ENCODE measurements around the gene FST. TPM values are rescaled to one million over a fixed set of nuclear protein-coding genes. Genes with fewer than 3 reads are reported as not detected.

The FST gene
- total and polyA plus RNA-seq, 2 of the 8 experiments (the other 6 are each of a cell fraction or from before 2014, with no cell fraction given): 16.6 to 17.5 TPM

GRCh38 chr5:53476019-53476418 lies 4.4 kb upstream of the FST start:
- Histone ChIP-seq H3K23ac (ENCODE audit: insufficient read length) (no peak overlapping the region), H2BK5ac (ENCODE audit: low read depth, low read length) (no peak overlapping the region), H3K27ac (ENCODE audit: low read depth, low read length) (no peak overlapping the region), H3K4me2 (ENCODE audit: insufficient read depth in 1 of 2, low read depth in 2 of 2, low read length in 2 of 2) (no peak overlapping the region), H3K4me1 (replicated peaks in 1 of 4; ENCODE audit: control insufficient read depth in 3 of 4, insufficient read depth in 4 of 4, low read length in 3 of 4) (no peaks in the 10 kb centered on the region), H2AFZ (ENCODE audit: low read length) (no peak overlapping the region), H3K56ac (replicated peaks; ENCODE audit: insufficient read length, low read depth, low read length) (no peak overlapping the region), H2BK20ac (ENCODE audit: low read length) (no peak overlapping the region), H2BK120ac (replicated peaks; ENCODE audit: low read depth, low read length) (no peak overlapping the region), H3K79me2 (ENCODE audit: control insufficient read depth in 1 of 2, insufficient read depth in 2 of 2, low read length in 2 of 2) (peaks cover 0 to 4% of the 10 kb centered on the region in 2 experiments; a peak in 2 of 4 replicates), H3K9me3 (ENCODE audit: insufficient read depth in 2 of 2, low read depth in 1 of 2, low read length in 1 of 2) (no peaks in the 10 kb centered on the region), H3K79me1 (ENCODE audit: low read depth, low read length) (no peaks in the 10 kb centered on the region), H3K4ac (replicated peaks; ENCODE audit: insufficient read length, low read depth, low read length) (no peak overlapping the region), H3K36me3 (ENCODE audit: control insufficient read depth in 2 of 4, insufficient read depth in 4 of 4, low read length in 3 of 4) (no peaks in the 10 kb centered on the region), H4K91ac (replicated peaks; ENCODE audit: insufficient read length, low read length) (no peak overlapping the region), H2BK15ac (ENCODE audit: low read length) (no peak overlapping the region), H3K14ac (ENCODE audit: insufficient read length) (no peak overlapping the region), H2AK5ac (ENCODE audit: low read depth, low read length) (no peak overlapping the region), H4K8ac (ENCODE audit: extremely low read depth, insufficient read depth, low read length) (no peak overlapping the region), H3K18ac (ENCODE audit: extremely low read depth, low read length) (no peak overlapping the region), H2BK12ac (ENCODE audit: low read depth, low read length) (no peak overlapping the region), H4K5ac (ENCODE audit: insufficient read length, low read depth, low read length) (no peak overlapping the region), H3K27me3 (replicated peaks in 1 of 4; ENCODE audit: control insufficient read depth in 3 of 4, extremely low read depth in 1 of 4, insufficient read depth in 3 of 4, low read length in 3 of 4) (no peaks in the 10 kb centered on the region), H3K4me3 (ENCODE audit: extremely low read depth in 1 of 4, insufficient read depth in 2 of 4, low read depth in 3 of 4, low read length in 4 of 4) (no peak overlapping the region), H4K20me1 (replicated peaks in 1 of 2; ENCODE audit: control insufficient read depth in 1 of 2, insufficient read depth in 2 of 2, low read length in 2 of 2) (no peaks in the 10 kb centered on the region), H3K9ac (replicated peaks in 1 of 4; ENCODE audit: extremely low read depth in 1 of 4, low read depth in 3 of 4, low read length in 3 of 4) (no peak overlapping the region), H3K23me2 (ENCODE audit: low read depth, low read length) (peaks cover 11% of the 10 kb centered on the region; the same call in 1 of the 2 replicates)
- FAIRE-seq: no peak
- no peak for DNase-seq (ENCODE audit: low read depth in 1 of 2, low spot score in 2 of 2)
- 75% methylated on average over 3 of the region's 3 CpGs; no CpG with 5 or more reads in 1 of the 2 experiments for WGBS, 2 experiments (ENCODE audit: extremely low coverage in 1 of 2, insufficient coverage in 1 of 2, insufficient read length in 1 of 2, insufficient replicate concordance in 2 of 2, low coverage in 1 of 2, low lambda C conversion rate in 2 of 2, missing lambda C conversion rate in 1 of 2)
- ChIA-PET POLR2A (ENCODE audit: partially characterized antibody) (no interaction called here), CTCF (ENCODE audit: partially characterized antibody) (interaction anchor here (0.6 to 2.3 kb wide), 2 partner anchors 14 to 400 kb away, joined by 3 to 6 read pairs; no protein-coding TSS in a partner anchor)
- TF ChIP-seq BACH1 (IDR thresholded peaks at IDR 0.05; ENCODE audit: low read length) (no peak), HDAC2 (IDR thresholded peaks at IDR 0.05; ENCODE audit: borderline replicate concordance in 1 of 2, low read depth in 2 of 2, low read length in 2 of 2) (no peak), TEAD4 (IDR thresholded peaks at IDR 0.05; ENCODE audit: low read depth, low read length) (no peak), ZNF274 (IDR thresholded peaks at IDR 0.05; ENCODE audit: borderline replicate concordance, extremely low read depth, low read length) (no peak), EGR1 (IDR thresholded peaks at IDR 0.05; ENCODE audit: borderline replicate concordance, low read depth, low read length) (no peak), SP4 (IDR thresholded peaks at IDR 0.05; ENCODE audit: low read length) (no peak), KDM5A (IDR thresholded peaks at IDR 0.05; ENCODE audit: low read length) (no peak), USF2 (IDR thresholded peaks at IDR 0.05; ENCODE audit: low read length) (no peak), EZH2 (IDR thresholded peaks at IDR 0.05; ENCODE audit: low read depth, low read length, severe bottlenecking) (no peak), BRCA1 (IDR thresholded peaks at IDR 0.05; ENCODE audit: low read depth, low read length) (no peak), GABPA (IDR thresholded peaks at IDR 0.05; ENCODE audit: borderline replicate concordance, insufficient read depth, low read length) (no peak), SUZ12 (IDR thresholded peaks at IDR 0.05; ENCODE audit: low read length) (no peak), RNF2 (IDR thresholded peaks at IDR 0.05; ENCODE audit: borderline replicate concordance, low read depth, low read length, missing control alignments, poor library complexity, severe bottlenecking) (no peak)
